HCT116 (cell line): ENCODE data around the gene MYO7A. TPM values are rescaled to one million over a fixed set of nuclear protein-coding genes. Genes with fewer than 3 reads are reported as not detected.

ENCODE experiments used
- ATAC-seq: fragments of 200-7000 bp; cut with Tn5 transposase; 2 replicates; pipeline ENCODE4 v1.9.1; 2020; ENCODE audit warnings: mild to moderate bottlenecking, moderate library complexity
- BruUV-seq: library from RNA; stranded (reverse); fragments of 400-500 nt; replicated peaks from 2 replicates; lab custom pipeline; 2021; lab: Mats Ljungman, UMichigan
- CTCF ChIA-PET: fragments of 300-600 bp; sonication (Branson Sonifier 250); formaldehyde crosslinking; loops from one replicate; lab custom pipeline; 2021; ENCODE audit warnings: antibody characterized with exemption; lab: Charles Lee
- POLR2A ChIA-PET: fragments of 300-600, 350-600 bp; sonication (Branson Sonifier 250); formaldehyde crosslinking; loops from one replicate; lab custom pipeline; 2021; ENCODE audit warnings: antibody characterized with exemption; lab: Charles Lee
- RAD21 ChIA-PET, 2 experiments: fragments of 300-600 bp; sonication (Branson Sonifier 250); formaldehyde crosslinking; loops; one replicate each; lab custom pipeline; 2023; ENCODE audit warnings: low total read pairs in 2 of 2; ENCODE audit not compliant: uncharacterized antibody in 2 of 2, unreplicated experiment in 2 of 2, low non-redundant PET in 1 of 2; lab: Charles Lee
- DNase-seq: peaks from one replicate; pipeline ENCODE4 v3.0.0-alpha.2; 2010; ENCODE audit warnings: low read depth, low spot score
- H2AFZ ChIP-seq: fragments of 200-600 bp; shearing (Covaris generic), sonication (generic); 2 replicates; pipeline ENCODE4 v1.6.1; 2017; ENCODE audit warnings: low read depth, mixed run types, mixed read lengths, antibody characterized with exemption, low read length; ENCODE audit not compliant: poor library complexity, severe bottlenecking
- H3K27ac ChIP-seq: 2 replicates; pipeline ENCODE4 v1.5.1; 2012; ENCODE audit warnings: low read depth, low read length
- H3K27me3 ChIP-seq: fragments of 200-600 bp; sonication (generic); 2 replicates; pipeline ENCODE4 v1.6.1; 2016; ENCODE audit warnings: mixed run types, low read length, mixed read lengths; ENCODE audit not compliant: insufficient read depth
- H3K36me3 ChIP-seq, 2 experiments: fragments of 200-500 bp in 1 of 2; fragments of 200-600 bp in 1 of 2; sonication (Bioruptor generic) in 1 of 2; sonication (generic) in 1 of 2; 2 replicates each; pipeline versions ENCODE4 v1.5.1 to v1.6.1; 2014 to 2016; ENCODE audit warnings: low read length in 2 of 2, inconsistent platforms in 1 of 2, mixed read lengths in 1 of 2, mixed run types in 1 of 2; ENCODE audit not compliant: insufficient read depth in 2 of 2, control insufficient read depth in 1 of 2
- H3K4me1 ChIP-seq, 2 experiments: fragments of 200-600 bp in 1 of 2; sonication (generic) in 1 of 2; 2 replicates each; pipeline versions ENCODE4 v1.5.1 to v1.6.1; 2012 to 2017; ENCODE audit warnings: low read length in 2 of 2, inconsistent platforms in 1 of 2, mild to moderate bottlenecking in 1 of 2, mixed read lengths in 1 of 2, mixed run types in 1 of 2, moderate library complexity in 1 of 2; ENCODE audit not compliant: insufficient read depth in 2 of 2, control insufficient read depth in 1 of 2
- H3K4me2 ChIP-seq: fragments of 200-600 bp; sonication (generic); 2 replicates; pipeline ENCODE4 v1.6.1; 2017; ENCODE audit warnings: mixed run types, low read length, mixed read lengths
- H3K4me3 ChIP-seq, 2 experiments: fragments of 200-600 bp in 1 of 2; sonication (generic) in 1 of 2; replicated peaks in 1 of 2; 2 replicates each; pipeline ENCODE4 v1.5.1; 2011 to 2016; ENCODE audit warnings: low read length in 2 of 2, control low read depth in 1 of 2, low read depth in 1 of 2, mild to moderate bottlenecking in 1 of 2, mixed read lengths in 1 of 2, mixed run types in 1 of 2
- H3K79me2 ChIP-seq: fragments of 200-600 bp; sonication (generic); 2 replicates; pipeline ENCODE4 v1.6.1; 2017; ENCODE audit warnings: mild to moderate bottlenecking, mixed run types, low read length, moderate library complexity, mixed read lengths; ENCODE audit not compliant: insufficient read depth
- H3K9ac ChIP-seq: fragments of 200-600 bp; sonication (generic); 2 replicates; pipeline ENCODE4 v1.6.1; 2016; ENCODE audit warnings: low read length, mixed read lengths
- H3K9me2 ChIP-seq: fragments of 200-600 bp; sonication (generic), shearing (Covaris generic); 2 replicates; pipeline ENCODE4 v1.6.1; 2017; ENCODE audit warnings: mixed run types, mild to moderate bottlenecking, moderate library complexity; ENCODE audit not compliant: insufficient read depth
- H3K9me3 ChIP-seq, 2 experiments: fragments of 200-500 bp in 1 of 2; fragments of 200-600 bp in 1 of 2; sonication (Bioruptor generic) in 1 of 2; sonication (generic) in 1 of 2; 2 replicates each; pipeline ENCODE4 v1.6.1; 2014 to 2017; ENCODE audit warnings: low read length in 2 of 2, mixed read lengths in 2 of 2, inconsistent platforms in 1 of 2, low read depth in 1 of 2, mild to moderate bottlenecking in 1 of 2, mixed run types in 1 of 2, moderate library complexity in 1 of 2; ENCODE audit not compliant: control insufficient read depth in 1 of 2, insufficient read depth in 1 of 2
- H4K20me1 ChIP-seq: fragments of 200-600 bp; sonication (generic), shearing (Covaris generic); 2 replicates; pipeline ENCODE4 v1.6.1; 2017; ENCODE audit warnings: mixed run types, mild to moderate bottlenecking, moderate library complexity; ENCODE audit not compliant: insufficient read depth
- CTCF ChIP-seq, 3 experiments: fragments of 200-600 bp in 1 of 3; sonication (generic) in 1 of 3; IDR thresholded peaks in 2 of 3; conservative IDR thresholded peaks in 1 of 3; 2 replicates each; pipeline ENCODE4 v1.5.1; 2012 to 2017; ENCODE audit warnings: low read depth in 2 of 3, low read length in 2 of 3, antibody characterized with exemption in 1 of 3, borderline replicate concordance in 1 of 3, control low read depth in 1 of 3, mild to moderate bottlenecking in 1 of 3, mixed read lengths in 1 of 3, mixed run types in 1 of 3, moderate library complexity in 1 of 3; ENCODE audit not compliant: insufficient read depth in 1 of 3
- JUND ChIP-seq: IDR thresholded peaks from 2 replicates; pipeline ENCODE4 v1.6.1; 2012
- SP1 ChIP-seq: IDR thresholded peaks from 2 replicates; pipeline ENCODE4 v1.6.1; 2012; ENCODE audit warnings: low read depth
- intact Hi-C: fragments of 100-400 bp; cut with micrococcal nuclease; formaldehyde crosslinking; loops from 2 replicates; pipeline ENCODE4 v1.10.0; 2022
- total RNA-seq: library from RNA; stranded (reverse); gene quantifications from one replicate; pipeline ENCODE4 v1.2.1, GENCODE V29; 2021; ENCODE audit not compliant: unreplicated experiment

MYO7A gene
- total RNA-seq, 1 experiment from 2014 or later = 1.8 TPM

DNA sequence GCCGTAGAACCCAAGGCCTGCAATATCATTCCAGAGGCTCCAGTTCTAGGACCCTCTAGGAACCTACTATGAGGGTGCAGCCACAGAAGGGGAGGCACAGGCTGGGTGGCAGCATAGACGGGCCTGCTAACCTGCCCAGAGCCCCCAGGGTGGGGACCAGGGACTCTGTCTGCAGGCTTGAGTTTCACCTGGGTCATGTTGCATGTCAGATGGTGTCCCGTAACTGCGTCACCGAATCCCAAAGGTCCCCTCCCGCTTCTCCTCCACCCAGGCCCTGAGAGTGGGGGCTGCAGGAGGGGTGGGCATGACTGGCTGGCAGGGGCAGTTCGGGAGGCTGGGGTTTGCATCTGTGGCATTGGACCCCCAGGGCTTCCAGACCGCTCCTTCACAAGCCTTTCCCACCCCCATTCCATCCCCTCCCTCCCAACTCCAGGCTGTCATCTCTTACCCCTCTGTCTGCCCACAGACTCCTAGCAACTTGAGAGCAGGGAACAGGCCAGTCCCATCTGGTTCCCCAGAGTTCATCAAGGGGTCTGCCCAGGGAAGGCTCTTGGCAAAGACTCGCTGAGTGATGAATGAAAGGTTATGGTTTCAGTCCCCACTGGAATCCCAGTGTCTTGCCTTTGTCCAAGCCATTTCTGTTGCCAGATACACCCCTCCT lies 16.3 kb downstream of the MYO7A start:
- H3K9me2 ChIP-seq = no peaks in the 10 kb centered on the region
- RAD21 ChIA-PET = no interaction called here
- no peak overlapping the region for H3K4me2 ChIP-seq
- no peaks in the 10 kb centered on the region for H4K20me1 ChIP-seq
- POLR2A ChIA-PET = no interaction called here
- no peaks in the 10 kb centered on the region for H3K36me3 ChIP-seq
- ATAC-seq (no peak), DNase-seq (no peak)
- no peak overlapping the region for H3K9ac ChIP-seq
- intact Hi-C loops = no loop called here
- no peak overlapping the region for H2AFZ ChIP-seq
- H3K79me2 ChIP-seq = no peaks in the 10 kb centered on the region
- H3K4me3 ChIP-seq = no peak overlapping the region
- peaks cover 0 to 5% of the 10 kb centered on the region in 2 experiments; a peak in 1 of 4 replicates for H3K4me1 ChIP-seq
- no peaks in the 10 kb centered on the region for H3K27me3 ChIP-seq
- no TSS peak for BruUV-seq
- CTCF ChIA-PET = interaction anchor here (1.5 kb wide), 1 partner anchor 17 kb away, joined by 4 read pairs; no protein-coding TSS in a partner anchor
- no peak overlapping the region for H3K27ac ChIP-seq
- no peaks in the 10 kb centered on the region for H3K9me3 ChIP-seq
- TF ChIP-seq JUND (no peak), CTCF (IDR thresholded peaks at IDR 0.05 in 2 of 3, conservative IDR thresholded peaks at IDR 0.05 in 1 of 3; ENCODE audit: borderline replicate concordance in 1 of 3, insufficient read depth in 1 of 3, low read depth in 2 of 3, low read length in 2 of 3) (no peak), SP1 (no peak)
- TF ChIP-seq, all 23 proteins: peak for 0

DNA sequence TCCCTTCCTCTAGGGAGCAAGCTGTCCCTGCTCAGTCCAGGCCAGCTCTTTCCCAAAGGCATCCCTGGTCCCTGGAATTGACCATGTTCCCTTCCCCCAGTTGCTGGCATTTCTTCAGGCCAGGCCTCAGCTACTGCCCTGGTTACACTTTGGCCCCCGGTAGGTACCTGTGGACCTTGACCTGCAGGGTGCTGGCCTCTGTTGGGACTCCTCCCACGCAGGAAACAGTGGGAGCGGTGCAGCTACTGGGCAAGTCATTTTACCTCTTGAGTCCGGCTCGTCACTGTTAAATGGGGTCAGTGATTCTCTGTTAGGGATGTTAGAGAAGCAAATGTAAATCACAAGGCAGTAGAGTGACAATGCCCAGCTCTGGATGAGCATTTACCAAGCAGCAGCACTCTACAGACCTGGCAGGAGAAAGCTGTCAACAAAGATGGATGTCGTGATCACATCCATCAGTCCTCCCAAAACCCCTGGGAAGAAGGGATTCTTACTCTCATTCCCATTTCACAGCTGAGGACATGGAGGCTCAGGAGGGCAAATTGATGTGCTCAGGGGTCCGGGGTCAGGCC lies 16.9 kb downstream of the MYO7A start:
- Histone ChIP-seq H3K9ac (no peak overlapping the region), H3K4me2 (no peak overlapping the region), H3K4me3 (no peak overlapping the region), H3K9me3 (no peaks in the 10 kb centered on the region), H4K20me1 (no peaks in the 10 kb centered on the region), H2AFZ (no peak overlapping the region), H3K9me2 (no peaks in the 10 kb centered on the region), H3K79me2 (no peaks in the 10 kb centered on the region), H3K4me1 (peaks cover 0 to 5% of the 10 kb centered on the region in 2 experiments; a peak in 1 of 4 replicates), H3K36me3 (no peaks in the 10 kb centered on the region), H3K27me3 (no peaks in the 10 kb centered on the region), H3K27ac (no peak overlapping the region)
- no peak for TF ChIP-seq JUND
- intact Hi-C loops = no loop called here
- ChIA-PET RAD21 (no interaction called here), CTCF (no interaction called here), POLR2A (no interaction called here)
- no peak for DNase-seq
- ATAC-seq = no peak
- no TSS peak for BruUV-seq
